GM12891 (cell line): ENCODE results near the gene EHBP1.

Experiments used
- DNase-seq: peaks from one replicate; pipeline ENCODE4 v3.0.0; 2011; ENCODE audit warnings: low spot score; ENCODE audit not compliant: insufficient read length
- FAIRE-seq: peaks from 2 replicates; lab custom pipeline; 2011; peaks lifted over from hg19 to GRCh38; lab: Jason Lieb, UNC
- PAX5 ChIP-seq: IDR thresholded peaks from 2 replicates; pipeline ENCODE4 v1.6.1; 2011; ENCODE audit warnings: low read length, moderate library complexity, mild to moderate bottlenecking; ENCODE audit not compliant: insufficient read depth, severe bottlenecking
- POLR2A ChIP-seq: IDR thresholded peaks from 2 replicates; pipeline ENCODE4 v1.6.1; 2011; ENCODE audit warnings: low read depth, low read length, control low read depth
- POLR2AphosphoS5 ChIP-seq: IDR thresholded peaks from 2 replicates; pipeline ENCODE4 v1.6.1; 2011; ENCODE audit warnings: low read depth, low read length, control low read depth
- POU2F2 ChIP-seq: IDR thresholded peaks from 2 replicates; pipeline ENCODE4 v1.6.1; 2011; ENCODE audit warnings: low read depth, mild to moderate bottlenecking, control low read depth, low read length, moderate library complexity
- SPI1 ChIP-seq: IDR thresholded peaks from 2 replicates; pipeline ENCODE4 v1.6.1; 2011; ENCODE audit warnings: low read depth, low read length, control low read depth
- TAF1 ChIP-seq: IDR thresholded peaks from 2 replicates; pipeline ENCODE4 v1.6.1; 2011; ENCODE audit warnings: low read depth, low read length, control low read depth

Gene EHBP1

GRCh38 chr2:62931536-62931935 is 226.0 kb downstream of the EHBP1 start:
- DNase-seq (no peak), FAIRE-seq (no peak)
- no peak for TF ChIP-seq SPI1
- TF ChIP-seq POU2F2 = no peak
- no peak for TF ChIP-seq TAF1
- TF ChIP-seq PAX5 = no peak
- no peak for TF ChIP-seq POLR2A
- no peak for TF ChIP-seq POLR2AphosphoS5

GRCh38 chr2:62933398-62933917 is 227.9 kb downstream of the EHBP1 start:
- DNase-seq (no peak), FAIRE-seq (no peak)
- no peak for TF ChIP-seq POLR2AphosphoS5

- FAIRE-seq (no peak), DNase-seq (no peak)
- TF ChIP-seq POU2F2 = no peak
- TF ChIP-seq PAX5 = no peak
- TF ChIP-seq TAF1 = no peak
- TF ChIP-seq POLR2AphosphoS5 = no peak
- no peak for TF ChIP-seq SPI1
- no peak for TF ChIP-seq POLR2A
These were observed 229.0 kb downstream of the EHBP1 start for GRCh38 chr2:62934517-62934916.

- TF ChIP-seq PAX5 (no peak), POLR2AphosphoS5 (no peak), POU2F2 (no peak), POLR2A (no peak), TAF1 (no peak), SPI1 (no peak)
- FAIRE-seq = no peak
These were observed 232.6 kb downstream of the EHBP1 start for GRCh38 chr2:62938126-62938525.

GRCh38 chr2:62939735-62940491 is 234.4 kb downstream of the EHBP1 start:
- DNase-seq (no peak), FAIRE-seq (no peak)
- TF ChIP-seq PAX5 = no peak
- TF ChIP-seq SPI1 = no peak
- TF ChIP-seq POLR2A = no peak
- TF ChIP-seq TAF1 = no peak
- no peak for TF ChIP-seq POLR2AphosphoS5
- TF ChIP-seq POU2F2 = no peak

More at GRCh38 chr2:62938126-62938525, 232.6 kb downstream of the EHBP1 start:
- DNase-seq = no peak

- DNase-seq (no peak), FAIRE-seq (no peak)
- no peak for TF ChIP-seq POLR2AphosphoS5
- TF ChIP-seq SPI1 = no peak
- TF ChIP-seq TAF1 = no peak
- no peak for TF ChIP-seq PAX5
- no peak for TF ChIP-seq POLR2A
- TF ChIP-seq POU2F2 = no peak
These were observed 235.2 kb downstream of the EHBP1 start for GRCh38 chr2:62940697-62941096.

GRCh38 chr2:62941413-62941812 is 235.9 kb downstream of the EHBP1 start:
- FAIRE-seq (no peak), DNase-seq (no peak)
- no peak for TF ChIP-seq TAF1
- no peak for TF ChIP-seq PAX5
- no peak for TF ChIP-seq POLR2A
- no peak for TF ChIP-seq POLR2AphosphoS5
- TF ChIP-seq POU2F2 = no peak
- TF ChIP-seq SPI1 = no peak

- TF ChIP-seq PAX5 (no peak), POLR2A (no peak), SPI1 (no peak), TAF1 (no peak), POU2F2 (no peak), POLR2AphosphoS5 (no peak)
- DNase-seq (no peak), FAIRE-seq (no peak)
These were observed 238.8 kb downstream of the EHBP1 start for GRCh38 chr2:62944362-62944761.

- no peak for FAIRE-seq
- TF ChIP-seq PAX5 (no peak), SPI1 (no peak), POU2F2 (no peak), POLR2AphosphoS5 (no peak), TAF1 (no peak), POLR2A (no peak)
These were observed 241.9 kb downstream of the EHBP1 start for GRCh38 chr2:62947403-62947802.

GRCh38 chr2:62956651-62957050 is 251.1 kb downstream of the EHBP1 start:
- FAIRE-seq (no peak), DNase-seq (no peak)
- TF ChIP-seq POLR2A (no peak), TAF1 (no peak)

More at GRCh38 chr2:62947403-62947802, 241.9 kb downstream of the EHBP1 start:
- DNase-seq = no peak
